ENCODE results near the gene UBE3C.

DNA sequence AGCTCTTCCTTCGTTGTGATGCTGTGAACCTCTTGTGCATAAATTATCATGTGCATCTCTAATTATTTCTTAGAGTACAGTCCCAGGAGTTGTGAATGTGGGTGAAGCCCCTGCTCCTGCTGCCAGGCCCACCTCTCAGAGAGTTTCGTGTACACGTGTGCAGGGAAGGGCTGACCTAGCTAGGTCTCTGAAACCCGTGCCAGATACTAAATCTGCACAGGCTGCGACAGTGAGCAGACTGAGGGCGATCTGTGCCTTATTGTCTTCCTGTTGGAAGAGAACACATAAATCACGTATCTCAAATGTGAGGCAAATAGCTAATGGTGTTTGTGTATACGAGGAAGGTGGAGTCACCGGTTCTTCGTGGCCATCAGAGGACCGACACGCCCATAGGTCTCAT lies 126.3 kb downstream of the UBE3C start:
- TF ChIP-seq CTCF (IDR thresholded peaks at IDR 0.05) (no peak), POLR2A (IDR thresholded peaks at IDR 0.05) (no peak), POLR2AphosphoS5 (IDR thresholded peaks at IDR 0.05) (no peak), EP300 (IDR thresholded peaks at IDR 0.05) (no peak)

Data from upper lobe of left lung (tissue), 4 donors.